HCT116 (cell line): ENCODE data around the gene STX16. TPM values are rescaled to one million over a fixed set of nuclear protein-coding genes. Genes with fewer than 3 reads are reported as not detected.

Experiments
- ATAC-seq: fragments of 200-7000 bp; cut with Tn5 transposase; 2 replicates; pipeline ENCODE4 v1.9.1; 2020; ENCODE audit warnings: mild to moderate bottlenecking, moderate library complexity
- BruUV-seq: library from RNA; stranded (reverse); fragments of 400-500 nt; replicated peaks from 2 replicates; lab custom pipeline; 2021; lab: Mats Ljungman, UMichigan
- CTCF ChIA-PET: fragments of 300-600 bp; sonication (Branson Sonifier 250); formaldehyde crosslinking; loops from one replicate; lab custom pipeline; 2021; ENCODE audit warnings: antibody characterized with exemption; lab: Charles Lee
- POLR2A ChIA-PET: fragments of 300-600, 350-600 bp; sonication (Branson Sonifier 250); formaldehyde crosslinking; loops from one replicate; lab custom pipeline; 2021; ENCODE audit warnings: antibody characterized with exemption; lab: Charles Lee
- RAD21 ChIA-PET, 2 experiments: fragments of 300-600 bp; sonication (Branson Sonifier 250); formaldehyde crosslinking; loops; one replicate each; lab custom pipeline; 2023; ENCODE audit warnings: low total read pairs in 2 of 2; ENCODE audit not compliant: uncharacterized antibody in 2 of 2, unreplicated experiment in 2 of 2, low non-redundant PET in 1 of 2; lab: Charles Lee
- DNase-seq: peaks from one replicate; pipeline ENCODE4 v3.0.0-alpha.2; 2010; ENCODE audit warnings: low read depth, low spot score
- H2AFZ ChIP-seq: fragments of 200-600 bp; shearing (Covaris generic), sonication (generic); 2 replicates; pipeline ENCODE4 v1.6.1; 2017; ENCODE audit warnings: low read depth, mixed run types, mixed read lengths, antibody characterized with exemption, low read length; ENCODE audit not compliant: poor library complexity, severe bottlenecking
- H3K27ac ChIP-seq: 2 replicates; pipeline ENCODE4 v1.5.1; 2012; ENCODE audit warnings: low read depth, low read length
- H3K27me3 ChIP-seq: fragments of 200-600 bp; sonication (generic); 2 replicates; pipeline ENCODE4 v1.6.1; 2016; ENCODE audit warnings: mixed run types, low read length, mixed read lengths; ENCODE audit not compliant: insufficient read depth
- H3K36me3 ChIP-seq, 2 experiments: fragments of 200-500 bp in 1 of 2; fragments of 200-600 bp in 1 of 2; sonication (Bioruptor generic) in 1 of 2; sonication (generic) in 1 of 2; 2 replicates each; pipeline versions ENCODE4 v1.5.1 to v1.6.1; 2014 to 2016; ENCODE audit warnings: low read length in 2 of 2, inconsistent platforms in 1 of 2, mixed read lengths in 1 of 2, mixed run types in 1 of 2; ENCODE audit not compliant: insufficient read depth in 2 of 2, control insufficient read depth in 1 of 2
- H3K4me1 ChIP-seq, 2 experiments: fragments of 200-600 bp in 1 of 2; sonication (generic) in 1 of 2; 2 replicates each; pipeline versions ENCODE4 v1.5.1 to v1.6.1; 2012 to 2017; ENCODE audit warnings: low read length in 2 of 2, inconsistent platforms in 1 of 2, mild to moderate bottlenecking in 1 of 2, mixed read lengths in 1 of 2, mixed run types in 1 of 2, moderate library complexity in 1 of 2; ENCODE audit not compliant: insufficient read depth in 2 of 2, control insufficient read depth in 1 of 2
- H3K4me2 ChIP-seq: fragments of 200-600 bp; sonication (generic); 2 replicates; pipeline ENCODE4 v1.6.1; 2017; ENCODE audit warnings: mixed run types, low read length, mixed read lengths
- H3K4me3 ChIP-seq, 2 experiments: fragments of 200-600 bp in 1 of 2; sonication (generic) in 1 of 2; replicated peaks in 1 of 2; 2 replicates each; pipeline ENCODE4 v1.5.1; 2011 to 2016; ENCODE audit warnings: low read length in 2 of 2, control low read depth in 1 of 2, low read depth in 1 of 2, mild to moderate bottlenecking in 1 of 2, mixed read lengths in 1 of 2, mixed run types in 1 of 2
- H3K79me2 ChIP-seq: fragments of 200-600 bp; sonication (generic); 2 replicates; pipeline ENCODE4 v1.6.1; 2017; ENCODE audit warnings: mild to moderate bottlenecking, mixed run types, low read length, moderate library complexity, mixed read lengths; ENCODE audit not compliant: insufficient read depth
- H3K9ac ChIP-seq: fragments of 200-600 bp; sonication (generic); 2 replicates; pipeline ENCODE4 v1.6.1; 2016; ENCODE audit warnings: low read length, mixed read lengths
- H3K9me2 ChIP-seq: fragments of 200-600 bp; sonication (generic), shearing (Covaris generic); 2 replicates; pipeline ENCODE4 v1.6.1; 2017; ENCODE audit warnings: mixed run types, mild to moderate bottlenecking, moderate library complexity; ENCODE audit not compliant: insufficient read depth
- H3K9me3 ChIP-seq, 2 experiments: fragments of 200-500 bp in 1 of 2; fragments of 200-600 bp in 1 of 2; sonication (Bioruptor generic) in 1 of 2; sonication (generic) in 1 of 2; 2 replicates each; pipeline ENCODE4 v1.6.1; 2014 to 2017; ENCODE audit warnings: low read length in 2 of 2, mixed read lengths in 2 of 2, inconsistent platforms in 1 of 2, low read depth in 1 of 2, mild to moderate bottlenecking in 1 of 2, mixed run types in 1 of 2, moderate library complexity in 1 of 2; ENCODE audit not compliant: control insufficient read depth in 1 of 2, insufficient read depth in 1 of 2
- H4K20me1 ChIP-seq: fragments of 200-600 bp; sonication (generic), shearing (Covaris generic); 2 replicates; pipeline ENCODE4 v1.6.1; 2017; ENCODE audit warnings: mixed run types, mild to moderate bottlenecking, moderate library complexity; ENCODE audit not compliant: insufficient read depth
- CBX3 ChIP-seq: IDR thresholded peaks from 2 replicates; pipeline ENCODE4 v1.6.1; 2012; ENCODE audit warnings: low read depth
- CEBPB ChIP-seq: IDR thresholded peaks from 2 replicates; pipeline ENCODE4 v1.6.1; 2012; ENCODE audit warnings: low read depth
- EGR1 ChIP-seq: IDR thresholded peaks from 2 replicates; pipeline ENCODE4 v1.6.1; 2012; ENCODE audit warnings: low read depth
- ELF1 ChIP-seq: IDR thresholded peaks from 2 replicates; pipeline ENCODE4 v1.6.1; 2012; ENCODE audit warnings: low read depth, borderline replicate concordance
- EZH2phosphoT487 ChIP-seq: fragments of 200-600 bp; IDR thresholded peaks from 2 replicates; pipeline ENCODE4 v1.6.1; 2018; ENCODE audit warnings: antibody characterized with exemption, borderline replicate concordance
- FOSL1 ChIP-seq: IDR thresholded peaks from 2 replicates; pipeline ENCODE4 v1.6.1; 2012; ENCODE audit warnings: low read depth
- JUND ChIP-seq: IDR thresholded peaks from 2 replicates; pipeline ENCODE4 v1.6.1; 2012
- MAX ChIP-seq: IDR thresholded peaks from 2 replicates; pipeline ENCODE4 v1.6.1; 2012
- POLR2A ChIP-seq: IDR thresholded peaks from 2 replicates; pipeline ENCODE4 v1.7.0; 2011; ENCODE audit warnings: borderline replicate concordance; ENCODE audit not compliant: insufficient read depth, insufficient read length; ENCODE audit errors: extremely low read depth
- POLR2AphosphoS5 ChIP-seq: IDR thresholded peaks from 2 replicates; pipeline ENCODE4 v1.6.1; 2011; ENCODE audit warnings: mild to moderate bottlenecking, low read depth, low read length, moderate library complexity
- RAD21 ChIP-seq: IDR thresholded peaks from 2 replicates; pipeline ENCODE4 v1.6.1; 2012; ENCODE audit warnings: low read depth, mild to moderate bottlenecking
- SRF ChIP-seq: IDR thresholded peaks from 2 replicates; pipeline ENCODE4 v1.6.1; 2012; ENCODE audit warnings: low read depth
- TCF7L2 ChIP-seq: IDR thresholded peaks from 2 replicates; pipeline ENCODE4 v1.7.0; 2011; ENCODE audit warnings: borderline replicate concordance, inconsistent platforms; ENCODE audit not compliant: insufficient read depth, insufficient read length; ENCODE audit errors: extremely low read depth
- ZFX ChIP-seq: fragments of 450-650 bp; IDR thresholded peaks from 2 replicates; pipeline ENCODE4 v1.6.1; 2017
- ZNF274 ChIP-seq: fragments of 200-500 bp; sonication (Bioruptor generic); IDR thresholded peaks from 2 replicates; pipeline ENCODE4 v1.6.1; 2014; ENCODE audit warnings: mild to moderate bottlenecking, low read depth, low read length, inconsistent platforms
- intact Hi-C: fragments of 100-400 bp; cut with micrococcal nuclease; formaldehyde crosslinking; loops from 2 replicates; pipeline ENCODE4 v1.10.0; 2022
- total RNA-seq: library from RNA; stranded (reverse); gene quantifications from one replicate; pipeline ENCODE4 v1.2.1, GENCODE V29; 2021; ENCODE audit not compliant: unreplicated experiment
- TF ChIP-seq, protein P1 (sequence below): IDR thresholded peaks from 2 replicates; pipeline ENCODE4 v1.6.1; 2012
- TF ChIP-seq, protein P2 (sequence below): IDR thresholded peaks from 2 replicates; pipeline ENCODE4 v1.6.1; 2012; ENCODE audit warnings: low read depth
- TF ChIP-seq, protein P3 (sequence below): IDR thresholded peaks from 2 replicates; pipeline ENCODE4 v1.6.1; 2011; ENCODE audit warnings: mild to moderate bottlenecking, low read length, moderate library complexity; ENCODE audit not compliant: insufficient replicate concordance; ENCODE audit errors: extremely low read depth

Gene STX16
- total RNA-seq, 1 experiment from 2014 or later = 55.1 TPM

DNA sequence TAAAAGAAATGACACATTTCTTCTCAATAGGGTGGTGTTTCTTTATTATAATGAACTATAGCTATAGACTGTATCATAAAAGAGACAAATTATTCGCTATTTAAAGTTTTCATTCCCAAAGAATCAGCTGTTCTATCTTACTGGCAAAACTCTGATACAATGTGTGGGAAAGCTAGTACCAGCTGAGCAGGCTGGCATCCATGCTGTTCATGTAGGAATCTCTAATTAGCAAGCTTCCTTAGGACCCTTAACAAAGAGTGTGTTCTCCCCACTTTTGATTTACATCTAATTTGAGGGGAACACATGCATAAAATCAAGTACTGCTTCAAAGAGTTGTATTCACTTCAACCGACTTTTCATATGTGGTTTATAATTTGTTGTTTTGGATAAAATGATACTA is 13.2 kb downstream of the STX16 start:
- Histone ChIP-seq H3K4me2 (no peak overlapping the region), H3K4me3 (no peak overlapping the region), H3K4me1 (peaks cover 0 to 7% of the 10 kb centered on the region in 2 experiments; a peak in 1 of 4 replicates), H3K9ac (no peak overlapping the region), H3K9me2 (no peaks in the 10 kb centered on the region), H3K27ac (no peak overlapping the region), H2AFZ (no peak overlapping the region), H3K9me3 (no peaks in the 10 kb centered on the region), H3K79me2 (peaks cover 86% of the 10 kb centered on the region), H4K20me1 (no peaks in the 10 kb centered on the region), H3K36me3 (peaks cover 11 to 41% of the 10 kb centered on the region in 2 experiments; a peak in 3 of 4 replicates), H3K27me3 (no peaks in the 10 kb centered on the region)
- POLR2A ChIA-PET = no interaction called here
- no TSS peak for BruUV-seq
- DNase-seq (no peak), ATAC-seq (no peak)
- CTCF ChIA-PET = interaction anchor here (1.3 kb wide), 1 partner anchor 13 kb away, joined by 3 read pairs; the partner anchor contains the start of gene STX16
- TF ChIP-seq, protein P1, sequence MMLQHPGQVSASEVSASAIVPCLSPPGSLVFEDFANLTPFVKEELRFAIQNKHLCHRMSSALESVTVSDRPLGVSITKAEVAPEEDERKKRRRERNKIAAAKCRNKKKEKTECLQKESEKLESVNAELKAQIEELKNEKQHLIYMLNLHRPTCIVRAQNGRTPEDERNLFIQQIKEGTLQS = no peak
- TF ChIP-seq MAX = no peak
- no peak for TF ChIP-seq POLR2AphosphoS5
- no peak for TF ChIP-seq RAD21
- no peak for TF ChIP-seq SRF
- TF ChIP-seq EGR1 = no peak
- no peak for TF ChIP-seq FOSL1
- TF ChIP-seq EZH2phosphoT487 = no peak
- no peak for TF ChIP-seq CEBPB
- TF ChIP-seq TCF7L2 = no peak
- TF ChIP-seq JUND = no peak
- TF ChIP-seq, protein P2, sequence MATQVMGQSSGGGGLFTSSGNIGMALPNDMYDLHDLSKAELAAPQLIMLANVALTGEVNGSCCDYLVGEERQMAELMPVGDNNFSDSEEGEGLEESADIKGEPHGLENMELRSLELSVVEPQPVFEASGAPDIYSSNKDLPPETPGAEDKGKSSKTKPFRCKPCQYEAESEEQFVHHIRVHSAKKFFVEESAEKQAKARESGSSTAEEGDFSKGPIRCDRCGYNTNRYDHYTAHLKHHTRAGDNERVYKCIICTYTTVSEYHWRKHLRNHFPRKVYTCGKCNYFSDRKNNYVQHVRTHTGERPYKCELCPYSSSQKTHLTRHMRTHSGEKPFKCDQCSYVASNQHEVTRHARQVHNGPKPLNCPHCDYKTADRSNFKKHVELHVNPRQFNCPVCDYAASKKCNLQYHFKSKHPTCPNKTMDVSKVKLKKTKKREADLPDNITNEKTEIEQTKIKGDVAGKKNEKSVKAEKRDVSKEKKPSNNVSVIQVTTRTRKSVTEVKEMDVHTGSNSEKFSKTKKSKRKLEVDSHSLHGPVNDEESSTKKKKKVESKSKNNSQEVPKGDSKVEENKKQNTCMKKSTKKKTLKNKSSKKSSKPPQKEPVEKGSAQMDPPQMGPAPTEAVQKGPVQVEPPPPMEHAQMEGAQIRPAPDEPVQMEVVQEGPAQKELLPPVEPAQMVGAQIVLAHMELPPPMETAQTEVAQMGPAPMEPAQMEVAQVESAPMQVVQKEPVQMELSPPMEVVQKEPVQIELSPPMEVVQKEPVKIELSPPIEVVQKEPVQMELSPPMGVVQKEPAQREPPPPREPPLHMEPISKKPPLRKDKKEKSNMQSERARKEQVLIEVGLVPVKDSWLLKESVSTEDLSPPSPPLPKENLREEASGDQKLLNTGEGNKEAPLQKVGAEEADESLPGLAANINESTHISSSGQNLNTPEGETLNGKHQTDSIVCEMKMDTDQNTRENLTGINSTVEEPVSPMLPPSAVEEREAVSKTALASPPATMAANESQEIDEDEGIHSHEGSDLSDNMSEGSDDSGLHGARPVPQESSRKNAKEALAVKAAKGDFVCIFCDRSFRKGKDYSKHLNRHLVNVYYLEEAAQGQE = no peak
- TF ChIP-seq POLR2A = no peak
- TF ChIP-seq ELF1 = no peak
- TF ChIP-seq ZFX = no peak
- no peak for TF ChIP-seq CBX3
- no peak for TF ChIP-seq ZNF274
- TF ChIP-seq, protein P3, sequence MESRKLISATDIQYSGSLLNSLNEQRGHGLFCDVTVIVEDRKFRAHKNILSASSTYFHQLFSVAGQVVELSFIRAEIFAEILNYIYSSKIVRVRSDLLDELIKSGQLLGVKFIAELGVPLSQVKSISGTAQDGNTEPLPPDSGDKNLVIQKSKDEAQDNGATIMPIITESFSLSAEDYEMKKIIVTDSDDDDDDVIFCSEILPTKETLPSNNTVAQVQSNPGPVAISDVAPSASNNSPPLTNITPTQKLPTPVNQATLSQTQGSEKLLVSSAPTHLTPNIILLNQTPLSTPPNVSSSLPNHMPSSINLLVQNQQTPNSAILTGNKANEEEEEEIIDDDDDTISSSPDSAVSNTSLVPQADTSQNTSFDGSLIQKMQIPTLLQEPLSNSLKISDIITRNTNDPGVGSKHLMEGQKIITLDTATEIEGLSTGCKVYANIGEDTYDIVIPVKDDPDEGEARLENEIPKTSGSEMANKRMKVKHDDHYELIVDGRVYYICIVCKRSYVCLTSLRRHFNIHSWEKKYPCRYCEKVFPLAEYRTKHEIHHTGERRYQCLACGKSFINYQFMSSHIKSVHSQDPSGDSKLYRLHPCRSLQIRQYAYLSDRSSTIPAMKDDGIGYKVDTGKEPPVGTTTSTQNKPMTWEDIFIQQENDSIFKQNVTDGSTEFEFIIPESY = no peak
- RAD21 ChIA-PET = no interaction called here
- intact Hi-C loops = no loop called here
